H9 (cell line): ENCODE measurements around the gene PCDH17. TPM values are rescaled to one million over a fixed set of nuclear protein-coding genes. Genes with fewer than 3 reads are reported as not detected.

Source experiments
- DNase-seq: peaks from one replicate; pipeline ENCODE4 v3.0.0-alpha.2; 2017
- H2AFZ ChIP-seq: one replicate; pipeline ENCODE4 v1.6.1; 2013; ENCODE audit warnings: mild to moderate bottlenecking, low read length, control low read depth, moderate library complexity
- H2AK5ac ChIP-seq: 2 replicates; pipeline ENCODE4 v1.6.1; 2013; ENCODE audit warnings: low read length, control low read depth, mixed read lengths; ENCODE audit not compliant: insufficient read length
- H2BK120ac ChIP-seq: one replicate; pipeline ENCODE4 v1.6.1; 2013; ENCODE audit warnings: low read depth, mild to moderate bottlenecking, low read length, control low read depth, inconsistent platforms; ENCODE audit not compliant: poor library complexity, severe bottlenecking
- H2BK12ac ChIP-seq: 2 replicates; pipeline ENCODE4 v1.6.1; 2013; ENCODE audit warnings: low read length, control low read depth, mixed read lengths, low read depth; ENCODE audit not compliant: insufficient read length
- H2BK15ac ChIP-seq: 2 replicates; pipeline ENCODE4 v1.6.1; 2013; ENCODE audit warnings: low read depth, low read length, control low read depth
- H2BK20ac ChIP-seq: one replicate; pipeline ENCODE4 v1.6.1; 2013; ENCODE audit warnings: low read depth, mild to moderate bottlenecking, low read length, control low read depth, inconsistent platforms; ENCODE audit not compliant: poor library complexity, severe bottlenecking
- H2BK5ac ChIP-seq: 2 replicates; pipeline ENCODE4 v1.6.1; 2013; ENCODE audit warnings: low read length, control low read depth, mixed read lengths; ENCODE audit not compliant: insufficient read length
- H3K14ac ChIP-seq: 2 replicates; pipeline ENCODE4 v1.6.1; 2013; ENCODE audit warnings: low read length, control low read depth; ENCODE audit not compliant: insufficient read depth
- H3K18ac ChIP-seq: 2 replicates; pipeline ENCODE4 v1.6.1; 2013; ENCODE audit warnings: low read depth, mild to moderate bottlenecking, mixed read lengths, low read length, control low read depth; ENCODE audit not compliant: insufficient read length
- H3K23ac ChIP-seq: 2 replicates; pipeline ENCODE4 v1.6.1; 2013; ENCODE audit warnings: low read length, control low read depth, mixed read lengths, low read depth; ENCODE audit not compliant: insufficient read length
- H3K23me2 ChIP-seq: 2 replicates; pipeline ENCODE4 v1.6.1; 2013; ENCODE audit warnings: low read depth, mild to moderate bottlenecking, mixed read lengths, low read length, control low read depth; ENCODE audit not compliant: insufficient read length, poor library complexity, severe bottlenecking
- H3K27ac ChIP-seq: 2 replicates; pipeline ENCODE4 v1.5.1; 2013; ENCODE audit warnings: low read length, control low read depth, mixed read lengths, low read depth; ENCODE audit not compliant: insufficient read length
- H3K27me3 ChIP-seq: 2 replicates; pipeline ENCODE4 v1.6.1; 2013; ENCODE audit warnings: low read length, control low read depth, inconsistent platforms; ENCODE audit not compliant: insufficient read depth
- H3K4ac ChIP-seq: 2 replicates; pipeline ENCODE4 v1.6.1; 2013; ENCODE audit warnings: low read depth, mild to moderate bottlenecking, control low read depth, inconsistent platforms, low read length, moderate library complexity
- H3K4me1 ChIP-seq: 2 replicates; pipeline ENCODE4 v1.6.1; 2013; ENCODE audit warnings: low read length, control low read depth, inconsistent platforms; ENCODE audit not compliant: insufficient read depth
- H3K4me2 ChIP-seq: 2 replicates; pipeline ENCODE4 v1.6.1; 2013; ENCODE audit warnings: low read length, control low read depth, mixed read lengths; ENCODE audit not compliant: insufficient read length, insufficient read depth
- H3K56ac ChIP-seq: 2 replicates; pipeline ENCODE4 v1.6.1; 2013; ENCODE audit warnings: low read depth, mild to moderate bottlenecking, mixed read lengths, low read length, control low read depth; ENCODE audit not compliant: insufficient read length
- H3K79me1 ChIP-seq: 2 replicates; pipeline ENCODE4 v1.6.1; 2013; ENCODE audit warnings: low read depth, mild to moderate bottlenecking, moderate library complexity, low read length, control low read depth, inconsistent platforms; ENCODE audit not compliant: insufficient read depth, poor library complexity, severe bottlenecking
- H3K79me2 ChIP-seq: 2 replicates; pipeline ENCODE4 v1.6.1; 2013; ENCODE audit warnings: low read length, control low read depth, inconsistent platforms; ENCODE audit not compliant: insufficient read depth
- H3K9ac ChIP-seq: 2 replicates; pipeline ENCODE4 v1.6.1; 2013; ENCODE audit warnings: low read length, control low read depth, mixed read lengths; ENCODE audit not compliant: insufficient read length; ENCODE audit errors: extremely low read depth
- H3K9me3 ChIP-seq: one replicate; pipeline ENCODE4 v1.6.1; 2013; ENCODE audit warnings: low read depth, low read length, inconsistent platforms; ENCODE audit not compliant: control insufficient read depth
- H3T11ph ChIP-seq: one replicate; pipeline ENCODE4 v1.6.1; 2013; ENCODE audit warnings: mild to moderate bottlenecking, low read length, control low read depth, inconsistent platforms
- H4K20me1 ChIP-seq: one replicate; pipeline ENCODE4 v1.6.1; 2013; ENCODE audit not compliant: control insufficient read depth, insufficient read length, insufficient read depth
- H4K5ac ChIP-seq: 2 replicates; pipeline ENCODE4 v1.6.1; 2013; ENCODE audit warnings: low read depth, mild to moderate bottlenecking, mixed read lengths, low read length, control low read depth; ENCODE audit not compliant: insufficient read length
- H4K8ac ChIP-seq: replicated peaks from 2 replicates; pipeline ENCODE4 v1.6.1; 2013; ENCODE audit warnings: low read length, control low read depth, mixed read lengths, low read depth; ENCODE audit not compliant: insufficient read length
- H4K91ac ChIP-seq: 2 replicates; pipeline ENCODE4 v1.6.1; 2013; ENCODE audit warnings: low read depth, mild to moderate bottlenecking, moderate library complexity, mixed read lengths, low read length, control low read depth; ENCODE audit not compliant: insufficient read length
- H3K27ac Mint-ChIP-seq, 3 experiments: 2 replicates in 2 of 3; 3 replicates in 1 of 3; pipeline ENCODE4 v1.8.0; 2020 to 2021; ENCODE audit warnings: mixed read lengths in 3 of 3, mild to moderate bottlenecking in 1 of 3, moderate library complexity in 1 of 3
- H3K27me3 Mint-ChIP-seq: 2 replicates; pipeline ENCODE4 v1.8.0; 2021; ENCODE audit warnings: low read depth, mild to moderate bottlenecking, moderate library complexity, mixed read lengths
- H3K36me3 Mint-ChIP-seq, 3 experiments: 2 replicates in 2 of 3; 3 replicates in 1 of 3; pipeline ENCODE4 v1.8.0; 2020 to 2021; ENCODE audit warnings: low read depth in 3 of 3, mixed read lengths in 3 of 3; ENCODE audit not compliant: insufficient read depth in 1 of 3
- H3K4me1 Mint-ChIP-seq, 2 experiments: 2 replicates each; pipeline ENCODE4 v1.8.0; 2020; ENCODE audit warnings: mixed read lengths in 2 of 2
- H3K4me3 Mint-ChIP-seq, 2 experiments: 2 replicates in 1 of 2; 3 replicates in 1 of 2; pipeline ENCODE4 v1.8.0; 2020 to 2021; ENCODE audit warnings: mild to moderate bottlenecking in 2 of 2, mixed read lengths in 2 of 2, moderate library complexity in 1 of 2
- H3K9me3 Mint-ChIP-seq, 2 experiments: 2 replicates in 1 of 2; 3 replicates in 1 of 2; pipeline ENCODE4 v1.8.0; 2020; ENCODE audit warnings: mild to moderate bottlenecking in 2 of 2, mixed read lengths in 2 of 2, moderate library complexity in 1 of 2
- CTCF ChIP-seq: fragments of 200-600 bp; sonication (generic); conservative IDR thresholded peaks from 3 replicates; pipeline ENCODE4 v1.8.0; 2021; ENCODE audit warnings: antibody characterized with exemption, mild to moderate bottlenecking
- WGBS: extraction: QIAGEN DNeasy Blood & Tissue Kit; methylation state at CpG from one replicate; pipeline ENCODE4 v1.1.7; 2013; ENCODE audit warnings: missing lambda C conversion rate, low lambda C conversion rate, mixed read lengths; ENCODE audit not compliant: insufficient read length; ENCODE audit errors: extremely low coverage; 5-methylcytosine and 5-hydroxymethylcytosine counted together
- total RNA-seq: library from RNA; stranded (reverse); gene quantifications from 2 replicates; pipeline ENCODE4 v1.2.1, GENCODE V29; 2021

Gene PCDH17
- total RNA-seq, 1 experiment from 2014 or later, result 0.52 TPM

GRCh38 chr13:57680609-57681008 is 49.1 kb downstream of the PCDH17 start:
- no peak overlapping the region for H2BK12ac ChIP-seq
- no peak overlapping the region for H4K91ac ChIP-seq
- no peaks in the 10 kb centered on the region for H3K79me2 ChIP-seq
- Mint-ChIP-seq H3K4me1 (peaks cover 17 to 22% of the 10 kb centered on the region in 2 experiments), H3K9me3 (no peaks in the 10 kb centered on the region), H3K4me3 (no peak overlapping the region), H3K36me3 (no peaks in the 10 kb centered on the region), H3K27ac (no peak overlapping the region), H3K27me3 (no peaks in the 10 kb centered on the region)
- no peaks in the 10 kb centered on the region for H3K23me2 ChIP-seq
- no peak overlapping the region for H2AFZ ChIP-seq
- H4K20me1 ChIP-seq, result no peaks in the 10 kb centered on the region
- H2BK15ac ChIP-seq, result no peak overlapping the region
- H3K27ac ChIP-seq, result no peak overlapping the region
- no peak overlapping the region for H3K14ac ChIP-seq
- no peak overlapping the region for H4K8ac ChIP-seq
- no peaks in the 10 kb centered on the region for H3K27me3 ChIP-seq
- no peak overlapping the region for H3K56ac ChIP-seq
- no peak overlapping the region for H2BK5ac ChIP-seq
- no peaks in the 10 kb centered on the region for H3K9me3 ChIP-seq
- no peak for DNase-seq
- H2BK20ac ChIP-seq, result no peak overlapping the region
- H2BK120ac ChIP-seq, result no peak overlapping the region
- no peak overlapping the region for H3K18ac ChIP-seq
- no peak for TF ChIP-seq CTCF
- no peak overlapping the region for H2AK5ac ChIP-seq
- no peak overlapping the region for H4K5ac ChIP-seq
- H3K4ac ChIP-seq, result no peak overlapping the region
- no peak overlapping the region for H3K4me2 ChIP-seq
- WGBS, result no CpG with 5 or more reads among the region's 1 CpG
- no peak overlapping the region for H3K9ac ChIP-seq
- H3K79me1 ChIP-seq, result no peaks in the 10 kb centered on the region
- H3K23ac ChIP-seq, result no peak overlapping the region
- peaks cover 3% of the 10 kb centered on the region; the same call in 1 of the 2 replicates for H3K4me1 ChIP-seq
- H3T11ph ChIP-seq, result no peak overlapping the region
